ENCODE measurements around the gene LIPT2. TPM values are rescaled to one million over a fixed set of nuclear protein-coding genes. Genes with fewer than 3 reads are reported as not detected.

Gene LIPT2
- total RNA-seq, 1 experiment from 2014 or later = 22.9 TPM

DNA sequence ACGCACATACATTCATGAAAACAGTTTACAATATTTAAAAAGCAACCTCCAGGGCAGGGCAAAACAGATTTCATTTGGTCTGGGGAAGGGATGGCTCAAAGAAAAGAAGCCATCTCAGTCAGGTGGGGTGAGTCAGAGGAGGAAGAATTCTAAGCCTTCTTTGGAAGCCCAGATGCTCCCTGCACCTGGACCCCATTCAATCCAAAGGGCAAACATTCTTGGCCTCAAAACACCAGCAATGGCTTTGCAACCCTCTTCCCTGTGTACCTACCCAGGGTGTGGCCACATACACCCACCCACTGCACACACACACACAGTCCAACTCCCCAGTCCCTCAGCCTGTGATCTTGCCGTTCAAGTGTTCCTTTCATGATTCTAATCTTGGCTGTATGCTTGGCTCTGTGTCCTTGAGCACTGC is 28.2 kb downstream of the LIPT2 start:
- H3K36me3 ChIP-seq (replicated peaks; ENCODE audit: control insufficient read depth, insufficient read depth, low read length) = no peaks in the 10 kb centered on the region
- DNase-seq = no peak
- H3K4me3 ChIP-seq (ENCODE audit: insufficient read depth, low read depth, low read length) = no peak overlapping the region
- no peaks in the 10 kb centered on the region for H3K27me3 ChIP-seq (ENCODE audit: control insufficient read depth, insufficient read depth, low read length)

DNA sequence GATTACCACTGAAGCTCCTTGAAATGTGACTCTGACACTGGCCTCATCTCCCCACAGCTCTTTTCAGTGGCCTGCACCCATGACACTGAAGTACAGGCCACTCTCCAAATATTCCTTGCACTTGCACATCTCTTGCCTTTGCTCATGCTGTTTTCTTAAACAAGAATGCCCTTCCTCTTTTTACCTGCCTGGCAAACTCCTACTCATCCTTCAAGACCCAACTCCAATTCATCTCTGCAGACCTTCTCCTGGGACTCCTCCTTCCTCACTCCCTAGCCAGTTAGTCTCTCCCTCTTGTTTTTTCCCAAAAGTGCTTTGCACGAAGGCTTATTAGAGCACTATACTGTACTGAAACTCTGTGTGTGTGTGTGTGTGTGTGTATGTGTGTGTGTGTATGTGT is 28.8 kb downstream of the LIPT2 start:
- H3K36me3 ChIP-seq (replicated peaks; ENCODE audit: control insufficient read depth, insufficient read depth, low read length) = no peaks in the 10 kb centered on the region
- no peak overlapping the region for H3K4me3 ChIP-seq (ENCODE audit: insufficient read depth, low read depth, low read length)
- no peaks in the 10 kb centered on the region for H3K27me3 ChIP-seq (ENCODE audit: control insufficient read depth, insufficient read depth, low read length)
- no peak for DNase-seq

DNA sequence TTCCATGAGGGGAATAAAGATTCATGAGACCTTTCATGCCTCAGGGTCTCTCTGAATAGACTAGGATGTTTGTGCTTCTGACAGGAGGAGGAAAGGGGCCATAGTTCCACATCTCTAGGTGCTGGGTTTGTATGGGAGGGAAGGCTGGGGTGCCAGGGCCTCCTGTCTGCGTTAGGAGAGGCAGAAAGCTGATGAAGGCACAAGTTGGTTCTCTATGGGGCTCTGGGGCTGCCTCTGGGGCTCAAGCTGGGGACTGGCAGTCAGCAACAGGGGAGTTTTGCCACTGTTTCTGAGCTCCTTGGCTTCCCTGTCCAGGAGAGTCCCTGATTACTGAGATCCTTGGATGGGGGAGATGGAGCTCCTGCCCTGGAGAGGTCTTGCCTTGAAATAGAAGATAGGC is 30.3 kb downstream of the LIPT2 start:
- Histone ChIP-seq H3K27me3 (ENCODE audit: control insufficient read depth, insufficient read depth, low read length) (no peaks in the 10 kb centered on the region), H3K36me3 (replicated peaks; ENCODE audit: control insufficient read depth, insufficient read depth, low read length) (no peaks in the 10 kb centered on the region), H3K4me3 (ENCODE audit: insufficient read depth, low read depth, low read length) (no peak overlapping the region)
- DNase-seq = no peak

DNA sequence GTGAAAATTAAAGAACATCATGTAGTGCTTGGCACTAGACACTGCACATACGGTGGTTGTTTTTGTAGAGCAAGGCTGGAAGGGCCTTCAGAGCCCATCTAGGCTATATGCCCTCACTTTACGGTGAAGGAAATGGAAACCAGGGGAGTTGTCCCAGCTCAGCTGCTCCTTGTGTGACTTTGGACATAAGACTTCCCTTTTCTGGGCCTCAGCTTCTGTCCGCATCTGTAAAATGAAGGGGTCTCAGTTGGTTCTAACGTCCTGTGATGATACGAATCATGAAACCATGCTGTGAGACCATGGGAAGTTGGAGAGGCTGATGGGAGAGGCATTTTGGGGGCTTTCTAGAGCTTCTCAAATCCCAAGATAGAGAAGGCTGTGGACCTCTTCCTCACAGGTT is 30.9 kb downstream of the LIPT2 start:
- no peaks in the 10 kb centered on the region for H3K36me3 ChIP-seq (replicated peaks; ENCODE audit: control insufficient read depth, insufficient read depth, low read length)
- no peak for DNase-seq
- no peak overlapping the region for H3K4me3 ChIP-seq (ENCODE audit: insufficient read depth, low read depth, low read length)
- H3K27me3 ChIP-seq (ENCODE audit: control insufficient read depth, insufficient read depth, low read length) = no peaks in the 10 kb centered on the region

DNA sequence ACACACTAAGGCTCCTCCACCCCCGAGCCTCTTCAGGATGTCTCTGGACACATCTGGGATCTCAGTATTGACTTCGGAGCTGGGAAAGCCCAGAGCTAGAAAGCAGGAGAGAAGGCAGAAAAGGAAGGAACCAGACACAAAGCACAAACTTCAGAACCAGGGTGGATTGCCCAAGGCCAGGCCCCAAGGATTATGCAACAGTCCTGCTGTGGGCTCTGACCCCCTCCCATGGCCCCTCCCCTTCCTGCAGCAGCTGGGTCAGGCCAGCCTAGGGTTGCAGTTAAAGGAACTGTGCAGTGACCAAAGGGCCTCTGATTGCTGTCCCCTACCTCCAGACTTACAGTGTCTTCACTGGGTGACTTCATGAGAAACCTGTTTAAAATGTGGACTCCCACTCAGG is 31.5 kb downstream of the LIPT2 start:
- Histone ChIP-seq H3K36me3 (replicated peaks; ENCODE audit: control insufficient read depth, insufficient read depth, low read length) (no peaks in the 10 kb centered on the region), H3K4me3 (ENCODE audit: insufficient read depth, low read depth, low read length) (no peak overlapping the region), H3K27me3 (ENCODE audit: control insufficient read depth, insufficient read depth, low read length) (no peaks in the 10 kb centered on the region)
- DNase-seq = peak; percentile 79

DNA sequence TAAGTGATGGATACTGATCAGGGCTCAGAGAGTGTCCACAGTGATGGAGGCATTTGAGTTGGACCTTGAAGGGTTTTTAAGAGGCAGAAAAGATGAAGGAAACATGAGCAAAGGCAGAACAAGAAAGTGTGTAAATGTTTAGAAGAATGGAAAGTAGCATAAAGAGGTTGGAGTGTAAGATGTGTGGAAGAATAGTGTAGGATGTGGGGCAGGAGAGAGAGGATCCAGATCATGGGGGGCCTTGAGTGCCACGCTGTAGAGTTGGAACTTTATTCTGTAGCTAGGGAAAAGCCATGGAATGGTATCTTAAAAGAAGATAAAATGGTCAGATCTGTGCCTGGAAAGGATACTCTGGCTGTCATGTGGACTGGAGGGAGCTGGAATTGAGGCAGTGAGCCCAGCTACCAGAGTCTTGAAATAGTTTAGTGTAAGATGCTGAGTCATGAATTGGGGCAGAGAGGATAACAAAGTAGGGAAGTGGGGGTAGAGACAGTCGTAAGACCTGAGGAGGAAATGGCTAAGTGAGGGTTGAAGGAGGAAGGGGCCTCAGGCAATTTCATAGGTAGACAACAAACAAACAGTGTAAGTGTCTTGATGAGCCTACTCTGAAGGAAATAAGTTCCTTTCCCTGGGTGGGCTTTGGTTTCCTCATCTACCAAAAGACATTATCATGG is 32.9 kb downstream of the LIPT2 start:
- Histone ChIP-seq H3K4me3 (ENCODE audit: insufficient read depth, low read depth, low read length) (no peak overlapping the region), H3K36me3 (replicated peaks; ENCODE audit: control insufficient read depth, insufficient read depth, low read length) (no peaks in the 10 kb centered on the region), H3K27me3 (ENCODE audit: control insufficient read depth, insufficient read depth, low read length) (no peaks in the 10 kb centered on the region)
- DNase-seq = no peak

DNA sequence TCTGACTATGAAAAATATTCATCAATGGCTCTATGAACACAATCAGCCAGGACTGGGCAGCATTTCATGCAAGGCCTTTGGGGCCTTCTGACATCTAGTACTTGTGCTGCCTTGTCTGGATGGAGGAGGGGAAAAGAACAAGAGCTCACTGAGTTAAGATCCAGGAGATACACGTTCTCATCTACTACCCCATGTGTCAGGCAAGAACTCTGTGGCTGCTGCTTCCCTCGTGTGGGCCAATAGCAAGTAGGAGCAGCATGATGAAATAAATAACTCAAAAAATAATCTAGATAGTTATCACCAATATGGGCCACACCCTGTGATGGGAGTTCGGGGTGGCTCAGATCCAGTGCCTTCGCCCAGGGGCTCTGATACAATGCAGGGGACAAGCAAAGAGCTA is 33.5 kb downstream of the LIPT2 start:
- Histone ChIP-seq H3K27me3 (ENCODE audit: control insufficient read depth, insufficient read depth, low read length) (no peaks in the 10 kb centered on the region), H3K4me3 (ENCODE audit: insufficient read depth, low read depth, low read length) (no peak overlapping the region), H3K36me3 (replicated peaks; ENCODE audit: control insufficient read depth, insufficient read depth, low read length) (no peaks in the 10 kb centered on the region)
- DNase-seq = no peak

DNA sequence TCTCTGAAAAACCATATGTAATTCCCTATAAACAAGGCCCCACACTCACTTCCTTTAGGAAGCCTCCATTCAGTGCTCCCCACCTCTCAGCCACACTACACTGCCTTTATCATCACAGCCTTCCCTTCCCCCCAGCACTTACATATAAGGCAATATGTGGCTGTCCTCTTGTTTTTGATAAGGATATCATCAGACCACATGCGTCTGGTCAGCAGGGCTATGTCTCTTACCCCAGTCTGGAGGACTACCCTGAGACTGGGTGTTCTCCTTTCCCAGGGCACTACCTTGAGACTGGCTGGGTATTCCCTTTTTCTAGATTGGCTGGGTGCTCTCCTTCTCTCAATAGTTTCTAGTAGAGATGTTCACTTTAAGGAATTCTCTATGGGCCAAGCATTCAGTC is 33.9 kb downstream of the LIPT2 start:
- H3K4me3 ChIP-seq (ENCODE audit: insufficient read depth, low read depth, low read length) = no peak overlapping the region
- no peaks in the 10 kb centered on the region for H3K36me3 ChIP-seq (replicated peaks; ENCODE audit: control insufficient read depth, insufficient read depth, low read length)
- no peaks in the 10 kb centered on the region for H3K27me3 ChIP-seq (ENCODE audit: control insufficient read depth, insufficient read depth, low read length)

DNA sequence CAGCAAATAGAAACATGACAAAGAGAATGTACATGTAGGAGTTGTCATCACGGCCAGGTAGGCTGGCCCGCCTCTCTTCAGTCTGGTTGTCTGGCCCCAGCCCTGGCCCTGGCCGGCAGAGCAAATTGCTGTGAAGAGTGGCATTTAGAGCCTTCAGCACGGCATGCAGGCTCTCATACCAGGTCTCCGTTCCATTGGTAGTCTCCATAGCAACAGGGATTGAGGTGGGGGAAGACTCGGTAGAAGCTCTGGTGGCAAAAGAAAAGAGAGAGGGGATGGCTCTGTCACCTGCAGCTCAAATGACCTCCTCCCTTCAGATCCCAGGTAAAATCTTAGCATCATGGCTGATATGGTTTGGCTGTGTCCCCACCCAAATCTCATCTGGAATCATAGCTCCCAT is 36.2 kb downstream of the LIPT2 start:
- DNase-seq = no peak
- Histone ChIP-seq H3K36me3 (replicated peaks; ENCODE audit: control insufficient read depth, insufficient read depth, low read length) (no peaks in the 10 kb centered on the region), H3K27me3 (ENCODE audit: control insufficient read depth, insufficient read depth, low read length) (no peaks in the 10 kb centered on the region), H3K4me3 (ENCODE audit: insufficient read depth, low read depth, low read length) (no peak overlapping the region)

More for the DNA sequence above, 33.9 kb downstream of the LIPT2 start:
- DNase-seq = no peak

DNA sequence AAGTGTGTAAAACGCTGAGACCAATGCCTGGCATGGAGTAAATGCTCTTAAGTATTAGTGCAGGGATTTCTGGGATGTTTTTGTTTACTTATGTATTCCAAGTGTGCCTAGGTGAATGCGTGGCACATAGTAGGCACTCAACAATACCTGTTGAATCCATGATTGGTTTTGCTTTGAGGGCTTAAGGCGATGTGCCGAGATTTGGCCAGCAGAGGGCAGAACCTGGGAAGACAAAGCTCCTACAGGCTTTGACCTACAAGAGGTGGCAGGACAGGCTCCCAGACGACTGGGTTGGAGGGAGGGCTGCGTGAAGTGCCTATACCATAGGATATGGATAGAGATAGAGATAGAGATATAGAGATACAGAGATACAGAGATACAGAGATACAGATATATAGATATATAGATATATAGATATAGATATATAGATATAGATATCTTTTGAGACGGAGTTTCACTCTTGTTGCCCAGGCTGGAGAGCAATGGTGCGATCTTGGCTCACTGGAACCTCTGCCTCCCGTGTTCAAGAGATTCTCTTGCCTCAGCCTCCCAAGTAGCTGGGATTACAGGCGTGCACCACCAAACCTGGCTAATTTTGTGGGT is 40.0 kb downstream of the LIPT2 start:
- Histone ChIP-seq H3K36me3 (replicated peaks; ENCODE audit: control insufficient read depth, insufficient read depth, low read length) (no peaks in the 10 kb centered on the region), H3K27me3 (ENCODE audit: control insufficient read depth, insufficient read depth, low read length) (no peaks in the 10 kb centered on the region), H3K4me3 (ENCODE audit: insufficient read depth, low read depth, low read length) (no peak overlapping the region)
- peak; percentile 78 for DNase-seq

DNA sequence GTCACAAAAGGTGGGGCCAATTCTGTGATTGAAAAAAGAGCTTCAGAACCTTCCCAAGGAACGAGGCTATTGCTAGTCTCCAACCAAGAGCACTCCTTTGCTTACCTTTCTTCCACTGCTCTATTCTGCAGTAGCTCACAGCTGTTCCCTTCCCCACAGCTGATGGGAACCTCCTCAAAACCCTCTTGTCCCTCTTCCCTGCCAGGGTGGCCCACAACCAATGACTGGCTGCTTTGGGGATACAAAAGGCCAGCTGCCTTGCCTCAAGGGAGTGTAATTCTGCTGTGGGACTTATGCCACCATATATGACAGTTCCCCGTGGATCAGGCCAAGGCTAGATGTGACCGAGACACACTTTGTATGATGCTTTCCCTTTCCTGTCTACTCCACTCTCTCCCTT is 41.2 kb downstream of the LIPT2 start:
- Histone ChIP-seq H3K27me3 (ENCODE audit: control insufficient read depth, insufficient read depth, low read length) (no peaks in the 10 kb centered on the region), H3K4me3 (ENCODE audit: insufficient read depth, low read depth, low read length) (no peak overlapping the region), H3K36me3 (replicated peaks; ENCODE audit: control insufficient read depth, insufficient read depth, low read length) (no peaks in the 10 kb centered on the region)
- no peak for DNase-seq

DNA sequence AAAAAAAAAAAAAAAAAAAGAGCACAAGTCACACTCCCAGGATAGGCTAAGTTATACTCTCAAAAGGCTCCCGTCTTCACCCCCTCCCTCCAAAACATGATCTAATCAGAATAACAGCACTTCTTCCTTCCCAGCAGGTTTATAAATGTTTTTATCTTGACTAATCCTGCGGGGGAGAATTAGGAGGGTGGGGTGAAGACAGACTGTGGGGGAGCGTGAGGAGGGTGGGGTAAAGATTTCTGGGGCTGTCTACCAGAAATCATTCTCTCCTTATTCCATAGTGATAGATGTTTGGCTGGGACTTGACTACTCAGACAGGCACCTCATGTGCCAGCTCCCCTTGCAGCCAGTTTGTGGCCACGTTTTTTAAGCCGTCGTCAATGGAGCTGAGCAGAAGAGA is 43.2 kb downstream of the LIPT2 start:
- Histone ChIP-seq H3K36me3 (replicated peaks; ENCODE audit: control insufficient read depth, insufficient read depth, low read length) (no peaks in the 10 kb centered on the region), H3K27me3 (ENCODE audit: control insufficient read depth, insufficient read depth, low read length) (no peaks in the 10 kb centered on the region), H3K4me3 (ENCODE audit: insufficient read depth, low read depth, low read length) (no peak overlapping the region)
- DNase-seq = no peak

DNA sequence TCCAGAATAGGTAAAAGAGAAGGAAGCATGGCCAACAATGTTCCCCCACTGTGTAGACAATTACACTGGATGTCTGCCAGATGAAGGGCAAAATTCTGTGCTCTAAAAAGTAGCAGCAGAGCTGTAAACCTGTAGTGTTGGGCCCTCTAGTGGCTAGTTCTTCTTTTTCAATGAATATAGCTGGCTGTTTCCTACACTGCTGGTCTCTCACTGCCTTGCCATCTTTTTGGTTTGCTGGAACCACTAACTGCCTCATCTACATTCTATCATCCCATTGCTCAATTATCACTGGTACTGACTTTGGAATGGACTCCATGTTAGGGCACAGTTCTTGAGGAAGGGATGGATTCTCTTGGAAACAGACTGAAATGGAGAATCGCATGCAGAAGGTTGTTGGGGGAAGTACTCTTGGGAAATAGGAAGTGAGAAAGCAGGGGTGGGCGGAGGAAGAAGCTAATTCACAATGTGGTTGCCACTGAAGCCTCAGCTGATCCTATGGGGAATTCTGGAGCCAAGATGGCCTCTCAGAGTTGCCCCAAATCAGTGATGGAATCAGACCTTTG is 44.1 kb downstream of the LIPT2 start:
- Histone ChIP-seq H3K36me3 (replicated peaks; ENCODE audit: control insufficient read depth, insufficient read depth, low read length) (no peaks in the 10 kb centered on the region), H3K27me3 (ENCODE audit: control insufficient read depth, insufficient read depth, low read length) (no peaks in the 10 kb centered on the region), H3K4me3 (ENCODE audit: insufficient read depth, low read depth, low read length) (no peak overlapping the region)
- DNase-seq = peak; percentile 55

DNA sequence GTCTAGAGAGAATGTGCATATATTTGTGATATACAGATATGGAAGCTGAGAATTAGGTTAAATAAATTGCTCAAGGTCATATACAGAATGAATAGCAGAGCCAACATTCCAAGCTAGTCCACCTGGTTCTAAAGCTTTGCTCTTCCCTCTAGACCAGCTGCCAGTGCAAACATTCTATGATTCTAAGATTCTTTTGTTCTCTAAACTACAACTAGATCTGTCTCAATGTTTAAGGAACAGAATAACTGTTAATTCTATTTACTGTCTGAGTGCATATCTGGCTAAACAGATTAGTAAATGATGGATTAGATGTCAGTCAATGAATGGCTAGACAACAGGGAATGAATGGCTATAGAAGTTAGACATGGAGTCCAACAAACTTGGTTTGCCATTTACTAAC is 45.8 kb downstream of the LIPT2 start:
- Histone ChIP-seq H3K36me3 (replicated peaks; ENCODE audit: control insufficient read depth, insufficient read depth, low read length) (no peaks in the 10 kb centered on the region), H3K4me3 (ENCODE audit: insufficient read depth, low read depth, low read length) (no peak overlapping the region)
- DNase-seq = no peak

DNA sequence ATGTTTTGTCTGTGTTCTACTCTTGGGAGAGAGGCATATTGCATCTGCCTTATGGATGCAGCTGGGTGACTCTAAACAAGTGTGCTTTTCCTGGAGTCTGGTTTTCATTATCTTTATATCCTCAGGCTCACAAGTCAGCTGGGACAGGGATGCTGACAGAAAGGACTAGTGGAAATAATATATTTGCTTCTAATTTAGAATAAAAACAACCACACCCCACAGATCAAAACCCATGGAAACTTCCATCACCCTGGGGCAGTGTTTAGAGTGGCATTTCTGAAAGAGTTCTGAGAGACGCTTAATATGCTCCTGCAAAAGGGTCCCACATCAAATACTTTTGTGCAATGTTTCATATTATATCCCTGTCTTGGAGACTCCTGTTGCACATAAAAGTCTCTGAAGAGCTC is 47.0 kb downstream of the LIPT2 start:
- no peaks in the 10 kb centered on the region for H3K27me3 ChIP-seq (ENCODE audit: control insufficient read depth, insufficient read depth, low read length)
- no peaks in the 10 kb centered on the region for H3K36me3 ChIP-seq (replicated peaks; ENCODE audit: control insufficient read depth, insufficient read depth, low read length)
- no peak for DNase-seq
- no peak overlapping the region for H3K4me3 ChIP-seq (ENCODE audit: insufficient read depth, low read depth, low read length)

More for the DNA sequence above, 45.8 kb downstream of the LIPT2 start:
- no peaks in the 10 kb centered on the region for H3K27me3 ChIP-seq (ENCODE audit: control insufficient read depth, insufficient read depth, low read length)

Measured in H7 (cell line).